ENCODE measurements around the gene SAFB. TPM values are rescaled to one million over a fixed set of nuclear protein-coding genes. Genes with fewer than 3 reads are reported as not detected.

Gene SAFB
- polyA plus RNA-seq, 1 of the 3 experiments (the other 2 are of a cell fraction), result 90.0 TPM

GRCh38 chr19:5612891-5613865 lies 9.7 kb upstream of the SAFB start:
- no peak for DNase-seq
- Histone ChIP-seq H4K20me1 (ENCODE audit: insufficient read depth) (peaks cover 11% of the 10 kb centered on the region; the same call in 1 of the 2 replicates), H3K4me3 (ENCODE audit: low read depth in 2 of 2, low read length in 1 of 2) (no peak overlapping the region), H3K4me1 (ENCODE audit: control insufficient read depth in 1 of 2, insufficient read depth in 2 of 2, low read depth in 1 of 2, low read length in 1 of 2) (no peaks in the 10 kb centered on the region), H3K9ac (no peak overlapping the region), H3K36me3 (replicated peaks in 1 of 2; ENCODE audit: control insufficient read depth in 1 of 2, insufficient read depth in 2 of 2, low read length in 1 of 2) (peaks cover 69 to 75% of the 10 kb centered on the region in 2 experiments), H3F3A (replicated peaks; ENCODE audit: insufficient read depth) (peaks cover 13% of the 10 kb centered on the region), H3K9me3 (no peaks in the 10 kb centered on the region), H3K4me2 (no peak overlapping the region), H2AFZ (ENCODE audit: low read depth) (no peak overlapping the region), H3K27ac (ENCODE audit: low read depth in 2 of 2, low read length in 1 of 2) (no peak overlapping the region), H3K79me2 (ENCODE audit: insufficient read depth) (peaks cover 52% of the 10 kb centered on the region), H3K27me3 (ENCODE audit: insufficient read depth) (no peaks in the 10 kb centered on the region), H3K9me2 (no peaks in the 10 kb centered on the region)
- ChIA-PET CTCF (no interaction called here), POLR2A (no interaction called here)
- WGBS (ENCODE audit: low lambda C conversion rate), result 95% methylated on average over 15 of the region's 15 CpGs
- TF ChIP-seq RFX5 (IDR thresholded peaks at IDR 0.05; ENCODE audit: low read length), result no peak
- no peak for TF ChIP-seq GABPA (IDR thresholded peaks at IDR 0.05; ENCODE audit: low read depth)

- peaks cover 13% of the 10 kb centered on the region for H3F3A ChIP-seq (replicated peaks; ENCODE audit: insufficient read depth)
- H3K9me3 ChIP-seq, result no peaks in the 10 kb centered on the region
- no peak overlapping the region for H3K4me2 ChIP-seq
- H3K27ac ChIP-seq (ENCODE audit: low read depth in 2 of 2, low read length in 1 of 2), result no peak overlapping the region
- POLR2A ChIA-PET, result no interaction called here
- no peak for TF ChIP-seq NRF1 (IDR thresholded peaks at IDR 0.05; ENCODE audit: low read depth, low read length)
- no peak for TF ChIP-seq MAX (IDR thresholded peaks at IDR 0.05; ENCODE audit: low read depth)
- TF ChIP-seq NFIC (IDR thresholded peaks at IDR 0.05; ENCODE audit: borderline replicate concordance), result no peak
- TF ChIP-seq IRF3 (IDR thresholded peaks at IDR 0.05; ENCODE audit: low read depth, low read length), result no peak
- no peak for TF ChIP-seq EZH2phosphoT487 (IDR thresholded peaks at IDR 0.05; ENCODE audit: borderline replicate concordance, low read depth)
- TF ChIP-seq TEAD4 (IDR thresholded peaks at IDR 0.05; ENCODE audit: borderline replicate concordance, insufficient read depth), result no peak
- TF ChIP-seq RCOR1 (IDR thresholded peaks at IDR 0.05; ENCODE audit: low read length), result no peak
- no peak for TF ChIP-seq ZBTB33 (IDR thresholded peaks at IDR 0.05; ENCODE audit: borderline replicate concordance, low read depth)
- H3K4me3 ChIP-seq (ENCODE audit: low read depth in 2 of 2, low read length in 1 of 2), result no peak overlapping the region
- no peak for DNase-seq
- peaks cover 73 to 76% of the 10 kb centered on the region in 2 experiments for H3K36me3 ChIP-seq (replicated peaks in 1 of 2; ENCODE audit: control insufficient read depth in 1 of 2, insufficient read depth in 2 of 2, low read length in 1 of 2)
- CTCF ChIA-PET, result no interaction called here
- 92% methylated on average over 10 of the region's 17 CpGs for WGBS (ENCODE audit: low lambda C conversion rate)
- H3K79me2 ChIP-seq (ENCODE audit: insufficient read depth), result peaks cover 63% of the 10 kb centered on the region
- peaks cover 0 to 6% of the 10 kb centered on the region in 2 experiments; a peak in 2 of 4 replicates for H3K4me1 ChIP-seq (ENCODE audit: control insufficient read depth in 1 of 2, insufficient read depth in 2 of 2, low read depth in 1 of 2, low read length in 1 of 2)
- no peak overlapping the region for H3K9ac ChIP-seq
- no peaks in the 10 kb centered on the region for H3K9me2 ChIP-seq
- peaks cover 11% of the 10 kb centered on the region; the same call in 1 of the 2 replicates for H4K20me1 ChIP-seq (ENCODE audit: insufficient read depth)
- H2AFZ ChIP-seq (ENCODE audit: low read depth), result no peak overlapping the region
- no peaks in the 10 kb centered on the region for H3K27me3 ChIP-seq (ENCODE audit: insufficient read depth)
Observed at GRCh38 chr19:5615756-5616327, 7.0 kb upstream of the SAFB start.
